ENCODE measurements around the gene CPNE9. TPM values are rescaled to one million over a fixed set of nuclear protein-coding genes. Genes with fewer than 3 reads are reported as not detected.

CPNE9 gene
- total RNA-seq, 1 donor from 2014 or later: not detected

DNA sequence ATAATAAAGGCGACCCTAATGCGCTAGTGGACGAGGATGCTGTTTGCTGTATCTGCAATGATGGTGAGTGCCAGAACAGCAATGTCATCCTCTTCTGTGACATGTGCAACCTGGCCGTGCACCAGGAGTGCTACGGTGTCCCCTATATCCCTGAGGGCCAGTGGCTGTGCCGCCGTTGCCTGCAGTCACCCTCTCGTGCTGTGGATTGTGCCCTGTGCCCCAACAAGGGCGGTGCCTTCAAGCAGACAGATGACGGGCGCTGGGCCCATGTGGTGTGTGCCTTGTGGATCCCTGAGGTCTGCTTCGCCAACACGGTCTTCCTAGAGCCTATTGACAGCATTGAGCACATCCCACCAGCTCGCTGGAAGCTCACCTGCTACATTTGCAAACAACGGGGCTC is 35.5 kb downstream of the CPNE9 start:
- no peaks in the 10 kb centered on the region for H3K4me1 ChIP-seq
- no peaks in the 10 kb centered on the region for H3K9me3 ChIP-seq
- peaks cover 81 to 95% of the 10 kb centered on the region in 2 donors for H3K36me3 ChIP-seq
- no peak overlapping the region for H3K4me3 ChIP-seq
- no peak overlapping the region for H3K27ac ChIP-seq
- no peak for DNase-seq (ENCODE audit: low spot score in 2 of 2)
- TF ChIP-seq, protein P1, sequence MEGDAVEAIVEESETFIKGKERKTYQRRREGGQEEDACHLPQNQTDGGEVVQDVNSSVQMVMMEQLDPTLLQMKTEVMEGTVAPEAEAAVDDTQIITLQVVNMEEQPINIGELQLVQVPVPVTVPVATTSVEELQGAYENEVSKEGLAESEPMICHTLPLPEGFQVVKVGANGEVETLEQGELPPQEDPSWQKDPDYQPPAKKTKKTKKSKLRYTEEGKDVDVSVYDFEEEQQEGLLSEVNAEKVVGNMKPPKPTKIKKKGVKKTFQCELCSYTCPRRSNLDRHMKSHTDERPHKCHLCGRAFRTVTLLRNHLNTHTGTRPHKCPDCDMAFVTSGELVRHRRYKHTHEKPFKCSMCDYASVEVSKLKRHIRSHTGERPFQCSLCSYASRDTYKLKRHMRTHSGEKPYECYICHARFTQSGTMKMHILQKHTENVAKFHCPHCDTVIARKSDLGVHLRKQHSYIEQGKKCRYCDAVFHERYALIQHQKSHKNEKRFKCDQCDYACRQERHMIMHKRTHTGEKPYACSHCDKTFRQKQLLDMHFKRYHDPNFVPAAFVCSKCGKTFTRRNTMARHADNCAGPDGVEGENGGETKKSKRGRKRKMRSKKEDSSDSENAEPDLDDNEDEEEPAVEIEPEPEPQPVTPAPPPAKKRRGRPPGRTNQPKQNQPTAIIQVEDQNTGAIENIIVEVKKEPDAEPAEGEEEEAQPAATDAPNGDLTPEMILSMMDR (IDR thresholded peaks at IDR 0.05): no peak
- H3K27me3 ChIP-seq: no peaks in the 10 kb centered on the region
- intact Hi-C loops (cut with DNase I): loop anchor here (10.0 kb wide), 2 partner anchors 406 to 436 kb away; partner anchors contain the start of gene VHL

DNA sequence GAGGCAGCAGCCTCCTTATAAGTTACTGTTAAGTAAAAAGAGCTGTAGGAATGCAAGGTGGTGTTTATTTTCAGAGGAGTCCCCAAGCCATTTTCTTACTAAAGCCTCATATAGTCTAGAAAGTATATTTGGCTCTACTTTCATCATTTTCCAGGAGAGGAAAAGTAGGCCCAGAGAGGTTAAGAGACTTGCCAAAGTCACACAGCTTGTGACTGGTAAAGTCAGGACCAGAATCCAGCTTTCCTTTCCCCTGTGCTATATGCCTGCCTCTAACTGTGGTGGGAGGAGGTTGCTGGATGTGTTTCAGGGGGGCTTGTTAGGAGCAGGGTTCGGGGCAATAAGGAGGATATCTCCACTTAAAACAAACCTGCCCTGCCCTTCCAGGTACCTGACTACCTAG is 38.9 kb downstream of the CPNE9 start:
- Histone ChIP-seq H3K27me3 (no peaks in the 10 kb centered on the region), H3K36me3 (peaks cover 92 to 98% of the 10 kb centered on the region in 2 donors), H3K27ac (no peak overlapping the region), H3K9me3 (no peaks in the 10 kb centered on the region), H3K4me3 (no peak overlapping the region), H3K4me1 (no peaks in the 10 kb centered on the region)
- intact Hi-C loops (cut with DNase I): no loop called here
- TF ChIP-seq, protein P1 (IDR thresholded peaks at IDR 0.05): no peak
- DNase-seq (ENCODE audit: low spot score in 2 of 2): no peak

DNA sequence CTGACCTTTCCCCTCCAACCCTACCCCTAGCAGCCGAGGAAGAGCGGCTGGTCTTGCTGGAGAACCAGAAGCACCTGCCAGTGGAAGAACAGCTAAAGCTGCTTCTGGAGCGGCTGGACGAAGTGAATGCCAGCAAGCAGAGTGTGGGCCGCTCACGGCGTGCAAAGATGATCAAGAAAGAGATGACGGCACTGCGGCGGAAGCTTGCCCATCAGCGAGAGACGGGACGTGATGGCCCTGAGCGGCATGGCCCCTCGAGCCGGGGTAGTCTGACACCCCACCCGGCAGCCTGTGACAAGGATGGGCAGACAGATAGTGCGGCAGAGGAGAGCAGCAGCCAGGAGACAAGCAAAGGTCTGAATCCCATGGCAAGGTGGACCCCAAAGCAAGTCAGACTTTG is 39.9 kb downstream of the CPNE9 start:
- Histone ChIP-seq H3K27me3 (no peaks in the 10 kb centered on the region), H3K36me3 (peaks cover 88 to 91% of the 10 kb centered on the region in 2 donors), H3K4me3 (no peak overlapping the region), H3K27ac (no peak overlapping the region), H3K9me3 (no peaks in the 10 kb centered on the region), H3K4me1 (no peaks in the 10 kb centered on the region)
- intact Hi-C loops (cut with DNase I): no loop called here
- TF ChIP-seq, protein P1 (IDR thresholded peaks at IDR 0.05): no peak
- no peak for DNase-seq (ENCODE audit: low spot score in 2 of 2)

DNA sequence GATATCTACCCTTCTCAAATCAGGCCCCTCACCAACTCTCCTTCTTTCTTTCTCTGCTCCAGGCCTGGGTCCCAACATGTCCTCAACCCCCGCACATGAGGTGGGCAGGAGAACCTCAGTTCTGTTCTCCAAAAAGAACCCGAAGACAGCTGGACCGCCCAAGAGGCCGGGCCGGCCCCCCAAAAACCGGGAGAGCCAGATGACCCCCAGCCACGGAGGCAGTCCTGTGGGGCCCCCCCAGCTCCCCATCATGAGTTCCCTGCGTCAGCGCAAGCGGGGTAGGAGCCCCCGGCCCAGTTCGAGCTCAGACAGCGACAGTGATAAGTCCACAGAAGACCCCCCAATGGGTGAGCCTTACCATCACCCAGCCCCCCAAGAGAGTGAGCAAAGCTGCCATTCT is 40.5 kb downstream of the CPNE9 start:
- intact Hi-C loops (cut with DNase I): no loop called here
- Histone ChIP-seq H3K9me3 (no peaks in the 10 kb centered on the region), H3K27ac (no peak overlapping the region), H3K27me3 (no peaks in the 10 kb centered on the region), H3K36me3 (peaks cover 82 to 85% of the 10 kb centered on the region in 2 donors), H3K4me1 (peaks cover 0 to 3% of the 10 kb centered on the region in 2 donors), H3K4me3 (no peak overlapping the region)
- no peak for DNase-seq (ENCODE audit: low spot score in 2 of 2)
- TF ChIP-seq, protein P1 (IDR thresholded peaks at IDR 0.05): no peak

DNA sequence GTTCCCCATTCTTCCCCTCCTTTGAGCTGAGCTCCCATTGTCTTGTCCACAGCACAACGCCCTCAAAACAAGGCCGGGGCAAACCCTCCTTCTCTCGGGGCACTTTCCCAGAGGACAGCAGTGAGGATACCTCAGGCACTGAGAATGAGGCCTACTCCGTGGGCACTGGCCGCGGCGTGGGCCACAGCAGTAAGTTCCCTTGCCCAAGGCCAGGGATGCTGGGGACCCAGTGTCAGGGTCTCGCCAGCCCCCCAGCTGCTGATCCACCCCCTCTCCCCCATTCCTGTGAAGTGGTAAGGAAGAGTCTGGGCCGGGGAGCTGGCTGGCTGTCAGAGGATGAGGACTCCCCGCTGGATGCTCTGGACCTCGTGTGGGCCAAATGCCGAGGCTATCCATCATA is 41.9 kb downstream of the CPNE9 start:
- TF ChIP-seq, protein P1 (IDR thresholded peaks at IDR 0.05): no peak
- Histone ChIP-seq H3K36me3 (peaks cover 69 to 72% of the 10 kb centered on the region in 2 donors), H3K4me1 (peaks cover 0 to 4% of the 10 kb centered on the region in 2 donors), H3K27ac (no peak overlapping the region), H3K27me3 (no peaks in the 10 kb centered on the region), H3K4me3 (no peak overlapping the region), H3K9me3 (no peaks in the 10 kb centered on the region)
- no peak for DNase-seq (ENCODE audit: low spot score in 2 of 2)
- intact Hi-C loops (cut with DNase I): no loop called here

DNA sequence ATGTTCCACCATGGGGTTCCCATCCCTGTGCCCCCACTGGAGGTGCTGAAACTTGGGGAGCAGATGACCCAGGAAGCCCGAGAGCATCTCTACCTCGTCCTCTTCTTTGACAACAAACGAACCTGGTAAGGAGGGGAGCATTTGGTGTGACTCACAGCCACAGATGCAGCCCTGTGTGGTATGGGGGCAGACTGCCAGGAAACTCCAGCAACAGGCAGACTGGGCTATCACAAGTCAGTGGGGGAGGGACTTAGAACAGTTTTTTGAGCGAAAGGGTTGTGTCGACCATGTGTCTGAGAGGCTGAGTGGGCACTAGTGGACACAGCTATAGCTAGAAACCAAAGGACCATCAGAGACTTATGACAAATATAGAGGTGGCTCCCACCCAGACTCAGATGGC is 42.7 kb downstream of the CPNE9 start:
- Histone ChIP-seq H3K27ac (no peak overlapping the region), H3K27me3 (no peaks in the 10 kb centered on the region), H3K9me3 (no peaks in the 10 kb centered on the region), H3K4me3 (no peak overlapping the region), H3K36me3 (peaks cover 62 to 63% of the 10 kb centered on the region in 2 donors), H3K4me1 (peaks cover 0 to 9% of the 10 kb centered on the region in 2 donors)
- TF ChIP-seq, protein P1 (IDR thresholded peaks at IDR 0.05): no peak
- intact Hi-C loops (cut with DNase I): no loop called here
- DNase-seq (ENCODE audit: low spot score in 2 of 2): no peak
